HG03159 (cell line): ENCODE results near the gene TMEM108.

Source experiments
- ATAC-seq: cut with Tn5 transposase; IDR thresholded peaks from one replicate; pipeline ENCODE4 v1.9.1; 2021; ENCODE audit warnings: mild to moderate bottlenecking, moderate library complexity; ENCODE audit not compliant: unreplicated experiment

The TMEM108 gene

GRCh38 chr3:133408961-133409360 lies 370.8 kb downstream of the TMEM108 start:
- no peak for ATAC-seq

GRCh38 chr3:133410191-133410892 lies 372.2 kb downstream of the TMEM108 start:
- no peak for ATAC-seq

GRCh38 chr3:133412183-133413132 lies 374.3 kb downstream of the TMEM108 start:
- ATAC-seq, result no peak

- ATAC-seq, result no peak
Measured at GRCh38 chr3:133413161-133414020, 375.2 kb downstream of the TMEM108 start.

GRCh38 chr3:133414021-133414392 lies 375.8 kb downstream of the TMEM108 start:
- no peak for ATAC-seq

GRCh38 chr3:133418361-133418760 lies 380.2 kb downstream of the TMEM108 start:
- ATAC-seq, result no peak

GRCh38 chr3:133419151-133419909 lies 381.1 kb downstream of the TMEM108 start:
- no peak for ATAC-seq

- ATAC-seq, result no peak
Measured at GRCh38 chr3:133424937-133425869, 387.0 kb downstream of the TMEM108 start.

GRCh38 chr3:133425898-133426297 lies 387.7 kb downstream of the TMEM108 start:
- ATAC-seq, result no peak

GRCh38 chr3:133426721-133427120 lies 388.5 kb downstream of the TMEM108 start:
- ATAC-seq, result no peak

GRCh38 chr3:133428552-133428951 lies 390.4 kb downstream of the TMEM108 start:
- no peak for ATAC-seq

GRCh38 chr3:133429063-133429462 lies 390.9 kb downstream of the TMEM108 start:
- ATAC-seq, result no peak

- ATAC-seq, result no peak
Measured at GRCh38 chr3:133439563-133439962, 401.4 kb downstream of the TMEM108 start.

- no peak for ATAC-seq
Measured at GRCh38 chr3:133440652-133441051, 402.5 kb downstream of the TMEM108 start.

GRCh38 chr3:133441867-133442270 lies 403.7 kb downstream of the TMEM108 start:
- peak; percentile 73 for ATAC-seq

- no peak for ATAC-seq
Measured at GRCh38 chr3:133442518-133442917, 404.3 kb downstream of the TMEM108 start.

GRCh38 chr3:133443649-133444422 lies 405.6 kb downstream of the TMEM108 start:
- no peak for ATAC-seq

- no peak for ATAC-seq
Measured at GRCh38 chr3:133444423-133444774, 406.2 kb downstream of the TMEM108 start.

GRCh38 chr3:133445108-133445507 lies 406.9 kb downstream of the TMEM108 start:
- no peak for ATAC-seq
